Activated CD4-positive, alpha-beta T cell treated with anti-CD3 and anti-CD28 coated beads for 36 hours (primary cell): Measurements from ENCODE around the gene PRSS53. TPM values are rescaled to one million over a fixed set of nuclear protein-coding genes. Genes with fewer than 3 reads are reported as not detected.

Experiments
- ATAC-seq: fragments of 200-7000 bp; cut with Tn5 transposase; one replicate; pipeline ENCODE4 v1.10.0; 2021; ENCODE audit warnings: mild to moderate bottlenecking, moderate library complexity
- CTCF ChIA-PET: fragments of 350-600 bp; sonication (Branson Sonifier 250); formaldehyde crosslinking; loops from one replicate; lab custom pipeline; 2021; ENCODE audit warnings: antibody characterized with exemption; lab: Charles Lee
- POLR2A ChIA-PET: fragments of 350-600 bp; sonication (Branson Sonifier 250); formaldehyde crosslinking; loops from one replicate; lab custom pipeline; 2021; ENCODE audit warnings: antibody characterized with exemption, inconsistent platforms; lab: Charles Lee
- DNase-seq: peaks from one replicate; pipeline ENCODE4 v3.0.0-alpha.2; 2020
- H3K27ac Mint-ChIP-seq: one replicate; pipeline ENCODE4 v1.8.0; 2021; ENCODE audit warnings: mixed read lengths
- H3K27me3 Mint-ChIP-seq: one replicate; pipeline ENCODE4 v1.8.0; 2021; ENCODE audit warnings: mixed read lengths
- H3K36me3 Mint-ChIP-seq: one replicate; pipeline ENCODE4 v1.8.0; 2021; ENCODE audit warnings: low read depth, mixed read lengths
- H3K4me1 Mint-ChIP-seq: one replicate; pipeline ENCODE4 v1.8.0; 2021; ENCODE audit warnings: mixed read lengths
- H3K4me3 Mint-ChIP-seq: one replicate; pipeline ENCODE4 v1.8.0; 2021; ENCODE audit warnings: mild to moderate bottlenecking, moderate library complexity, mixed read lengths
- H3K9me3 Mint-ChIP-seq: one replicate; pipeline ENCODE4 v1.8.0; 2021; ENCODE audit warnings: low read depth, mixed read lengths
- intact Hi-C, 2 experiments: fragments of 100-400 bp; cut with DNase I in 1 of 2; cut with micrococcal nuclease in 1 of 2; formaldehyde crosslinking; loops; one replicate each; pipeline versions ENCODE4 v1.14.2 to v1.15.1; 2022 to 2024; cut with DNase I, micrococcal nuclease
- total RNA-seq, 2 experiments: library from RNA; stranded (reverse); gene quantifications; one replicate each; pipeline ENCODE4 v1.2.3, GENCODE V29; 2021

PRSS53 gene
- total RNA-seq, 2 experiments from 2014 or later = 4.0 to 9.2 TPM

GRCh38 chr16:31081428-31082351 is 7.1 kb downstream of the PRSS53 start:
- no peaks in the 10 kb centered on the region for H3K9me3 Mint-ChIP-seq
- CTCF ChIA-PET = no interaction called here
- ATAC-seq = no peak
- no peaks in the 10 kb centered on the region for H3K27me3 Mint-ChIP-seq
- H3K27ac Mint-ChIP-seq = peak overlapping the region; percentile 8
- POLR2A ChIA-PET = no interaction called here
- intact Hi-C loops = no loop called here
- DNase-seq = no peak
- no peak overlapping the region for H3K4me3 Mint-ChIP-seq
- H3K36me3 Mint-ChIP-seq = peaks cover 29% of the 10 kb centered on the region
- H3K4me1 Mint-ChIP-seq = peaks cover 8% of the 10 kb centered on the region

GRCh38 chr16:31080756-31081419 is 7.9 kb downstream of the PRSS53 start:
- Mint-ChIP-seq H3K4me1 (peaks cover 13% of the 10 kb centered on the region), H3K27ac (no peak overlapping the region), H3K9me3 (no peaks in the 10 kb centered on the region), H3K27me3 (no peaks in the 10 kb centered on the region), H3K4me3 (no peak overlapping the region), H3K36me3 (peaks cover 32% of the 10 kb centered on the region)
- ChIA-PET POLR2A (no interaction called here), CTCF (interaction anchor here (0.8 kb wide), 1 partner anchor 96 kb away, joined by 3 read pairs; no protein-coding TSS in a partner anchor)
- intact Hi-C loops = no loop called here
- DNase-seq (no peak), ATAC-seq (no peak)

- Mint-ChIP-seq H3K9me3 (no peaks in the 10 kb centered on the region), H3K27me3 (no peaks in the 10 kb centered on the region), H3K4me3 (no peak overlapping the region), H3K36me3 (peaks cover 32% of the 10 kb centered on the region), H3K4me1 (peaks cover 19% of the 10 kb centered on the region), H3K27ac (no peak overlapping the region)
- DNase-seq (no peak), ATAC-seq (no peak)
- POLR2A ChIA-PET = interaction anchor here (0.6 to 0.7 kb wide), 2 partner anchors 37 to 100 kb away, joined by 3 read pairs; partner anchors contain the start of gene KAT8
- intact Hi-C loops = no loop called here
- CTCF ChIA-PET = interaction anchor here (0.8 kb wide), 1 partner anchor 96 kb away, joined by 3 read pairs; no protein-coding TSS in a partner anchor
Observed at GRCh38 chr16:31080035-31080629, 8.6 kb downstream of the PRSS53 start.

GRCh38 chr16:31079342-31079944 is 9.3 kb downstream of the PRSS53 start:
- Mint-ChIP-seq H3K9me3 (no peaks in the 10 kb centered on the region), H3K27ac (no peak overlapping the region), H3K36me3 (peaks cover 38% of the 10 kb centered on the region), H3K4me3 (no peak overlapping the region), H3K4me1 (peaks cover 25% of the 10 kb centered on the region), H3K27me3 (no peaks in the 10 kb centered on the region)
- ATAC-seq (no peak), DNase-seq (no peak)
- intact Hi-C loops = no loop called here
- ChIA-PET CTCF (interaction anchor here (0.7 kb wide), 1 partner anchor 140 kb away, joined by 3 read pairs; no protein-coding TSS in a partner anchor), POLR2A (interaction anchor here (0.6 to 0.7 kb wide), 2 partner anchors 38 to 101 kb away, joined by 3 read pairs; partner anchors contain the start of gene KAT8)

GRCh38 chr16:31078597-31079341 is 10.0 kb downstream of the PRSS53 start:
- Mint-ChIP-seq H3K9me3 (no peaks in the 10 kb centered on the region), H3K27ac (no peak overlapping the region), H3K36me3 (peaks cover 38% of the 10 kb centered on the region), H3K4me1 (peaks cover 25% of the 10 kb centered on the region), H3K4me3 (no peak overlapping the region), H3K27me3 (no peaks in the 10 kb centered on the region)
- CTCF ChIA-PET = interaction anchor here (0.7 to 1.3 kb wide), 2 partner anchors 96 to 139 kb away, joined by 3 to 5 read pairs; no protein-coding TSS in a partner anchor
- intact Hi-C loops = no loop called here
- DNase-seq (no peak), ATAC-seq (no peak)
- POLR2A ChIA-PET = interaction anchor here (0.6 kb wide), 1 partner anchor 13 kb away, joined by 4 read pairs; no protein-coding TSS in a partner anchor

GRCh38 chr16:31077592-31078396 is 10.9 kb downstream of the PRSS53 start:
- intact Hi-C loops = no loop called here
- POLR2A ChIA-PET = interaction anchor here (0.6 kb wide), 1 partner anchor 14 kb away, joined by 4 read pairs; no protein-coding TSS in a partner anchor
- ATAC-seq (no peak), DNase-seq (no peak)
- no peaks in the 10 kb centered on the region for H3K27me3 Mint-ChIP-seq
- H3K4me1 Mint-ChIP-seq = peaks cover 25% of the 10 kb centered on the region
- CTCF ChIA-PET = interaction anchor here (0.6 to 1.3 kb wide), 2 partner anchors 79 to 95 kb away, joined by 3 to 5 read pairs; no protein-coding TSS in a partner anchor
- H3K9me3 Mint-ChIP-seq = no peaks in the 10 kb centered on the region
- H3K4me3 Mint-ChIP-seq = no peak overlapping the region
- H3K27ac Mint-ChIP-seq = no peak overlapping the region
- peaks cover 38% of the 10 kb centered on the region for H3K36me3 Mint-ChIP-seq

- intact Hi-C loops = no loop called here
- ATAC-seq (no peak), DNase-seq (no peak)
- peaks cover 27% of the 10 kb centered on the region for H3K4me1 Mint-ChIP-seq
- peaks cover 43% of the 10 kb centered on the region for H3K36me3 Mint-ChIP-seq
- POLR2A ChIA-PET = no interaction called here
- CTCF ChIA-PET = interaction anchor here (1.3 kb wide), 1 partner anchor 95 kb away, joined by 5 read pairs; no protein-coding TSS in a partner anchor
- H3K27ac Mint-ChIP-seq = no peak overlapping the region
- H3K4me3 Mint-ChIP-seq = no peak overlapping the region
- H3K27me3 Mint-ChIP-seq = no peaks in the 10 kb centered on the region
- no peaks in the 10 kb centered on the region for H3K9me3 Mint-ChIP-seq
Observed at GRCh38 chr16:31077024-31077423, 11.7 kb downstream of the PRSS53 start.

- H3K27ac Mint-ChIP-seq = no peak overlapping the region
- peak overlapping the region; percentile 97 for H3K4me3 Mint-ChIP-seq
- H3K27me3 Mint-ChIP-seq = no peaks in the 10 kb centered on the region
- intact Hi-C loops = no loop called here
- ATAC-seq (no peak), DNase-seq (no peak)
- ChIA-PET CTCF (interaction anchor here (0.7 kb wide), 1 partner anchor 41 kb away, joined by 5 read pairs; the partner anchor contains the start of gene KAT8), POLR2A (no interaction called here)
- peaks cover 44% of the 10 kb centered on the region for H3K36me3 Mint-ChIP-seq
- H3K9me3 Mint-ChIP-seq = no peaks in the 10 kb centered on the region
- H3K4me1 Mint-ChIP-seq = peaks cover 32% of the 10 kb centered on the region
Observed at GRCh38 chr16:31076319-31076718, 12.4 kb downstream of the PRSS53 start.

- H3K4me3 Mint-ChIP-seq = peak overlapping the region; percentile 97
- ATAC-seq (no peak), DNase-seq (no peak)
- ChIA-PET CTCF (interaction anchor here (0.9 to 2.3 kb wide), 7 partner anchors 20 to 794 kb away, joined by 3 to 15 read pairs (median 7); partner anchors contain the start of genes KAT8, STX4 and VKORC1), POLR2A (interaction anchor here (0.6 to 1.8 kb wide), 11 partner anchors 11 to 144 kb away, joined by 3 to 23 read pairs (median 4); partner anchors contain the start of genes FUS, KAT8 and STX4)
- peak overlapping the region; percentile 98 for H3K27ac Mint-ChIP-seq
- H3K4me1 Mint-ChIP-seq = peaks cover 28% of the 10 kb centered on the region
- H3K27me3 Mint-ChIP-seq = no peaks in the 10 kb centered on the region
- no peaks in the 10 kb centered on the region for H3K9me3 Mint-ChIP-seq
- intact Hi-C loops = loop anchor here (1.0 to 5.0 kb wide), 19 partner anchors 20 to 627 kb away; partner anchors contain the start of genes ARMC5 (in 2 of the 2), KAT8 (in 2 of the 2), SETD1A (in 2 of the 2) and VKORC1 (in 2 of the 2)
- H3K36me3 Mint-ChIP-seq = peaks cover 38% of the 10 kb centered on the region
Observed at GRCh38 chr16:31074814-31075183, 13.9 kb downstream of the PRSS53 start.
